IMR-90 (cell line): ENCODE measurements around the gene GSTO1.

ENCODE experiments used
- BHLHE40 ChIP-seq: fragments of 150-350 bp; IDR thresholded peaks from 2 replicates; pipeline ENCODE4 v1.6.1; 2016; ENCODE audit warnings: mild to moderate bottlenecking, low read depth, low read length
- CEBPB ChIP-seq: IDR thresholded peaks from 2 replicates; pipeline ENCODE4 v1.6.1; 2012; ENCODE audit warnings: low read depth, low read length, improper control_type of control experiment
- CHD1 ChIP-seq: IDR thresholded peaks from 2 replicates; pipeline ENCODE4 v1.6.1; 2012; ENCODE audit warnings: low read depth, low read length, improper control_type of control experiment
- FOS ChIP-seq: fragments of 150-350 bp; IDR thresholded peaks from 2 replicates; pipeline ENCODE4 v1.6.1; 2016; ENCODE audit warnings: low read depth, low read length
- MAZ ChIP-seq: IDR thresholded peaks from 2 replicates; pipeline ENCODE4 v1.6.1; 2012; ENCODE audit warnings: low read depth, mild to moderate bottlenecking, low read length, improper control_type of control experiment, moderate library complexity, borderline replicate concordance
- MXI1 ChIP-seq: IDR thresholded peaks from 2 replicates; pipeline ENCODE4 v1.6.1; 2012; ENCODE audit warnings: low read depth, mild to moderate bottlenecking, low read length, moderate library complexity, borderline replicate concordance
- POLR2A ChIP-seq: IDR thresholded peaks from 2 replicates; pipeline ENCODE4 v1.6.1; 2012; ENCODE audit warnings: mild to moderate bottlenecking, low read depth, low read length
- RAD21 ChIP-seq: IDR thresholded peaks from 2 replicates; pipeline ENCODE4 v1.6.1; 2012; ENCODE audit warnings: low read length, improper control_type of control experiment
- SMC3 ChIP-seq: fragments of 150-350 bp; IDR thresholded peaks from 2 replicates; pipeline ENCODE4 v1.6.1; 2016; ENCODE audit warnings: low read depth, mild to moderate bottlenecking, antibody characterized with exemption, low read length, moderate library complexity
- TF ChIP-seq, protein P1 (sequence below): conservative IDR thresholded peaks from 2 replicates; pipeline ENCODE4 v1.5.1; 2012; ENCODE audit warnings: mild to moderate bottlenecking, low read depth, low read length, improper control_type of control experiment
- TF ChIP-seq, protein P2 (sequence below): fragments of 150-350 bp; IDR thresholded peaks from 2 replicates; pipeline ENCODE4 v1.6.1; 2017; ENCODE audit warnings: mild to moderate bottlenecking, antibody characterized with exemption, low read length, low read depth

DNA sequence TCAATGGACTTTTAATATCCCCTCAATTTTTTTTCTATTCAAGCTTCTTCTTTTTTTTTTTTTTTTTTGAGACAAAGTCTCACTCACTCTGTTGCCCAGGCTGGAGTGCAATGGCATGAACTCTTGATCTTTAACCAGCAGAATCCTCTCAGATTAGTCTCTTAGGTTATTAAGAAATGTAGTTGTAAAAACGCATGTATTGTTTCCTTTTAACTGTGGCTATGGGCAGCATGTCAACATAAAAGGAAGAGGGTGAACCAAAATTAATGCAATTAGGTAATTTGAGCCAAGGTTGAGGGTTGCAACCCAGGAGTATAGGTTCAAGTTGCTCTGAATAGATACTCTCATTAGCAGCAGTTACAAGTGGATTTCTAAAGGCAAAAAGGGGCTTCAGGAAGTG lies 4.3 kb upstream of the GSTO1 start:
- TF ChIP-seq, protein P1, sequence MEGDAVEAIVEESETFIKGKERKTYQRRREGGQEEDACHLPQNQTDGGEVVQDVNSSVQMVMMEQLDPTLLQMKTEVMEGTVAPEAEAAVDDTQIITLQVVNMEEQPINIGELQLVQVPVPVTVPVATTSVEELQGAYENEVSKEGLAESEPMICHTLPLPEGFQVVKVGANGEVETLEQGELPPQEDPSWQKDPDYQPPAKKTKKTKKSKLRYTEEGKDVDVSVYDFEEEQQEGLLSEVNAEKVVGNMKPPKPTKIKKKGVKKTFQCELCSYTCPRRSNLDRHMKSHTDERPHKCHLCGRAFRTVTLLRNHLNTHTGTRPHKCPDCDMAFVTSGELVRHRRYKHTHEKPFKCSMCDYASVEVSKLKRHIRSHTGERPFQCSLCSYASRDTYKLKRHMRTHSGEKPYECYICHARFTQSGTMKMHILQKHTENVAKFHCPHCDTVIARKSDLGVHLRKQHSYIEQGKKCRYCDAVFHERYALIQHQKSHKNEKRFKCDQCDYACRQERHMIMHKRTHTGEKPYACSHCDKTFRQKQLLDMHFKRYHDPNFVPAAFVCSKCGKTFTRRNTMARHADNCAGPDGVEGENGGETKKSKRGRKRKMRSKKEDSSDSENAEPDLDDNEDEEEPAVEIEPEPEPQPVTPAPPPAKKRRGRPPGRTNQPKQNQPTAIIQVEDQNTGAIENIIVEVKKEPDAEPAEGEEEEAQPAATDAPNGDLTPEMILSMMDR: no peak
- TF ChIP-seq POLR2A (no peak), MXI1 (no peak), CEBPB (no peak), RAD21 (no peak), BHLHE40 (no peak), SMC3 (no peak), FOS (no peak), MAZ (no peak), CHD1 (no peak)
- TF ChIP-seq, protein P2, sequence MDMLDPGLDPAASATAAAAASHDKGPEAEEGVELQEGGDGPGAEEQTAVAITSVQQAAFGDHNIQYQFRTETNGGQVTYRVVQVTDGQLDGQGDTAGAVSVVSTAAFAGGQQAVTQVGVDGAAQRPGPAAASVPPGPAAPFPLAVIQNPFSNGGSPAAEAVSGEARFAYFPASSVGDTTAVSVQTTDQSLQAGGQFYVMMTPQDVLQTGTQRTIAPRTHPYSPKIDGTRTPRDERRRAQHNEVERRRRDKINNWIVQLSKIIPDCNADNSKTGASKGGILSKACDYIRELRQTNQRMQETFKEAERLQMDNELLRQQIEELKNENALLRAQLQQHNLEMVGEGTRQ: no peak
